ENCODE measurements around the gene ST3GAL4.
"Not testable (repeated sequence)": the region's sequence is repeated elsewhere in the genome, so short reads cannot be mapped to it uniquely, and the experiment has no call there.

Gene ST3GAL4

GRCh38 chr11:126391286-126391954 is 35.9 kb downstream of the ST3GAL4 start:
- DNase-seq: no peak

- DNase-seq: no peak
Measured at GRCh38 chr11:126391970-126392632, 36.6 kb downstream of the ST3GAL4 start.

GRCh38 chr11:126392633-126393013 is 37.1 kb downstream of the ST3GAL4 start:
- no peak for DNase-seq

GRCh38 chr11:126393143-126393542 is 37.7 kb downstream of the ST3GAL4 start:
- no peak for DNase-seq

GRCh38 chr11:126394036-126394435 is 38.5 kb downstream of the ST3GAL4 start:
- DNase-seq: no peak

- not testable (repeated sequence) for DNase-seq
Measured at GRCh38 chr11:126394634-126395072, 39.2 kb downstream of the ST3GAL4 start.

- not testable (repeated sequence) for DNase-seq
Measured at GRCh38 chr11:126395784-126396183, 40.3 kb downstream of the ST3GAL4 start.

GRCh38 chr11:126396266-126396665 is 40.8 kb downstream of the ST3GAL4 start:
- not testable (repeated sequence) for DNase-seq

- DNase-seq: no peak
Measured at GRCh38 chr11:126396965-126397364, 41.5 kb downstream of the ST3GAL4 start.

GRCh38 chr11:126398296-126398695 is 42.8 kb downstream of the ST3GAL4 start:
- DNase-seq: no peak

- DNase-seq: no peak
Measured at GRCh38 chr11:126398721-126399120, 43.2 kb downstream of the ST3GAL4 start.

- DNase-seq: no peak
Measured at GRCh38 chr11:126400019-126400418, 44.5 kb downstream of the ST3GAL4 start.

- no peak for DNase-seq
Measured at GRCh38 chr11:126400479-126400878, 45.0 kb downstream of the ST3GAL4 start.

GRCh38 chr11:126403022-126403581 is 47.6 kb downstream of the ST3GAL4 start:
- DNase-seq: no peak

- DNase-seq: no peak
Measured at GRCh38 chr11:126403658-126404057, 48.2 kb downstream of the ST3GAL4 start.

GRCh38 chr11:126404367-126404766 is 48.9 kb downstream of the ST3GAL4 start:
- DNase-seq: no peak

- no peak for DNase-seq
Measured at GRCh38 chr11:126405374-126405773, 49.9 kb downstream of the ST3GAL4 start.

- no peak for DNase-seq
Measured at GRCh38 chr11:126405906-126406305, 50.4 kb downstream of the ST3GAL4 start.

- DNase-seq: no peak
Measured at GRCh38 chr11:126406368-126406767, 50.9 kb downstream of the ST3GAL4 start.

GRCh38 chr11:126407101-126407521 is 51.6 kb downstream of the ST3GAL4 start:
- DNase-seq: no peak

GRCh38 chr11:126407682-126408288 is 52.3 kb downstream of the ST3GAL4 start:
- DNase-seq: no peak

- DNase-seq: no peak
Measured at GRCh38 chr11:126408496-126408895, 53.0 kb downstream of the ST3GAL4 start.

GRCh38 chr11:126408901-126409619 is 53.6 kb downstream of the ST3GAL4 start:
- no peak for DNase-seq

All from activated CD4-positive, alpha-beta T cell treated with anti-CD3 and anti-CD28 coated beads, Interleukin-2, amount 50 U/mL, for 16 hours (primary cell).